Osteoblast (primary cell): ENCODE data around the gene HMGCS2. TPM values are rescaled to one million over a fixed set of nuclear protein-coding genes. Genes with fewer than 3 reads are reported as not detected.

Source experiments
- DNase-seq: peaks from one replicate; pipeline ENCODE4 v3.0.0; 2011; ENCODE audit warnings: low spot score, mixed read lengths; ENCODE audit not compliant: insufficient read length; ENCODE audit errors: missing footprints
- H2AFZ ChIP-seq: 2 replicates; pipeline ENCODE4 v1.6.0; 2011; ENCODE audit warnings: mild to moderate bottlenecking, low read length
- H3K27ac ChIP-seq: 2 replicates; pipeline ENCODE4 v1.5.1; 2011; ENCODE audit warnings: mild to moderate bottlenecking, low read depth, low read length, moderate library complexity
- H3K27me3 ChIP-seq: 2 replicates; pipeline ENCODE4 v1.6.0; 2012; ENCODE audit warnings: mild to moderate bottlenecking, control low read depth, inconsistent platforms, low read length, moderate library complexity; ENCODE audit not compliant: insufficient read depth
- H3K36me3 ChIP-seq: 2 replicates; pipeline ENCODE4 v1.5.1; 2011; ENCODE audit warnings: mild to moderate bottlenecking, low read length, control low read depth, moderate library complexity; ENCODE audit not compliant: insufficient read depth
- H3K4me1 ChIP-seq: 2 replicates; pipeline ENCODE4 v1.5.1; 2011; ENCODE audit warnings: mild to moderate bottlenecking, low read length, control low read depth, moderate library complexity; ENCODE audit not compliant: insufficient read depth
- H3K4me2 ChIP-seq: 2 replicates; pipeline ENCODE4 v1.6.0; 2011; ENCODE audit warnings: mild to moderate bottlenecking, low read length; ENCODE audit not compliant: insufficient read depth
- H3K4me3 ChIP-seq: fragments of 200-600 bp; sonication (generic); 3 replicates; pipeline ENCODE4 v1.5.1; 2012; ENCODE audit warnings: mild to moderate bottlenecking, low read length, inconsistent platforms; ENCODE audit not compliant: insufficient read depth
- H3K79me2 ChIP-seq: 2 replicates; pipeline ENCODE4 v1.6.0; 2012; ENCODE audit warnings: mild to moderate bottlenecking, low read length, control low read depth, inconsistent platforms; ENCODE audit not compliant: insufficient read depth
- H3K9me3 ChIP-seq: 2 replicates; pipeline ENCODE4 v1.5.1; 2011; ENCODE audit warnings: low read depth, low read length, control low read depth
- H4K20me1 ChIP-seq: 2 replicates; pipeline ENCODE4 v1.6.0; 2012; ENCODE audit warnings: mild to moderate bottlenecking, low read length, control low read depth; ENCODE audit not compliant: insufficient read depth
- CTCF ChIP-seq: IDR thresholded peaks from 2 replicates; pipeline ENCODE4 v1.5.1; 2011; ENCODE audit warnings: mild to moderate bottlenecking, low read depth, low read length, moderate library complexity; ENCODE audit errors: extremely low read depth
- total RNA-seq: library from RNA; depleted of rRNA; stranded (reverse); fragments of >200 nt; gene quantifications from 2 replicates; pipeline ENCODE4 v1.2.3, GENCODE V29; 2012

Gene HMGCS2
- total RNA-seq, 1 donor: not detected

- Histone ChIP-seq H3K4me1 (peaks cover 11% of the 10 kb centered on the region), H3K36me3 (no peaks in the 10 kb centered on the region), H3K4me2 (no peak overlapping the region), H3K9me3 (no peaks in the 10 kb centered on the region), H3K27me3 (peaks cover 12% of the 10 kb centered on the region), H4K20me1 (no peaks in the 10 kb centered on the region), H3K4me3 (no peak overlapping the region), H3K27ac (no peak overlapping the region), H2AFZ (no peak overlapping the region), H3K79me2 (no peaks in the 10 kb centered on the region)
- TF ChIP-seq CTCF: no peak
- DNase-seq: no peak
Measured at GRCh38 chr1:119774746-119775490, 6.2 kb upstream of the HMGCS2 start.

GRCh38 chr1:119773711-119774241 is 5.1 kb upstream of the HMGCS2 start:
- Histone ChIP-seq H3K4me1 (peaks cover 11% of the 10 kb centered on the region), H2AFZ (no peak overlapping the region), H3K4me3 (no peak overlapping the region), H3K27ac (no peak overlapping the region), H3K4me2 (peak overlapping the region; percentile 40), H3K36me3 (no peaks in the 10 kb centered on the region), H3K9me3 (no peaks in the 10 kb centered on the region), H3K79me2 (no peaks in the 10 kb centered on the region), H3K27me3 (peaks cover 22% of the 10 kb centered on the region), H4K20me1 (no peaks in the 10 kb centered on the region)
- TF ChIP-seq CTCF: no peak
- DNase-seq: no peak

- TF ChIP-seq CTCF: no peak
- no peak for DNase-seq
Measured at GRCh38 chr1:119772298-119772697, 3.6 kb upstream of the HMGCS2 start.

GRCh38 chr1:119771770-119772169 is 3.1 kb upstream of the HMGCS2 start:
- Histone ChIP-seq H3K27me3 (peaks cover 36% of the 10 kb centered on the region), H3K4me1 (peaks cover 11% of the 10 kb centered on the region), H3K9me3 (no peaks in the 10 kb centered on the region), H3K36me3 (no peaks in the 10 kb centered on the region), H3K27ac (no peak overlapping the region), H3K4me2 (no peak overlapping the region), H4K20me1 (no peaks in the 10 kb centered on the region), H2AFZ (no peak overlapping the region), H3K79me2 (no peaks in the 10 kb centered on the region), H3K4me3 (no peak overlapping the region)
- no peak for DNase-seq
- TF ChIP-seq CTCF: no peak

More at GRCh38 chr1:119772298-119772697, 3.6 kb upstream of the HMGCS2 start:
- H3K79me2 ChIP-seq: no peaks in the 10 kb centered on the region
- H3K4me3 ChIP-seq: no peak overlapping the region
- no peak overlapping the region for H3K27ac ChIP-seq
- H2AFZ ChIP-seq: no peak overlapping the region
- no peaks in the 10 kb centered on the region for H4K20me1 ChIP-seq
- H3K27me3 ChIP-seq: peaks cover 30% of the 10 kb centered on the region
- peaks cover 11% of the 10 kb centered on the region for H3K4me1 ChIP-seq
- H3K4me2 ChIP-seq: no peak overlapping the region
- H3K36me3 ChIP-seq: no peaks in the 10 kb centered on the region
- H3K9me3 ChIP-seq: no peaks in the 10 kb centered on the region
